Measurements from ENCODE around the gene SPEG.

GRCh38 chr2:219426534-219427136 is 8.0 kb upstream of the SPEG start:
- no peak for TF ChIP-seq CTCF (IDR thresholded peaks at IDR 0.05)
- no peak for TF ChIP-seq POLR2A (IDR thresholded peaks at IDR 0.05)

All from Peyer's patch (tissue), 4 donors.